ENCODE results near the gene SPATA1. TPM values are rescaled to one million over a fixed set of nuclear protein-coding genes. Genes with fewer than 3 reads are reported as not detected.

Gene SPATA1
- total RNA-seq, 1 experiment from 2014 or later = 0.85 TPM

- TF ChIP-seq, protein P1, sequence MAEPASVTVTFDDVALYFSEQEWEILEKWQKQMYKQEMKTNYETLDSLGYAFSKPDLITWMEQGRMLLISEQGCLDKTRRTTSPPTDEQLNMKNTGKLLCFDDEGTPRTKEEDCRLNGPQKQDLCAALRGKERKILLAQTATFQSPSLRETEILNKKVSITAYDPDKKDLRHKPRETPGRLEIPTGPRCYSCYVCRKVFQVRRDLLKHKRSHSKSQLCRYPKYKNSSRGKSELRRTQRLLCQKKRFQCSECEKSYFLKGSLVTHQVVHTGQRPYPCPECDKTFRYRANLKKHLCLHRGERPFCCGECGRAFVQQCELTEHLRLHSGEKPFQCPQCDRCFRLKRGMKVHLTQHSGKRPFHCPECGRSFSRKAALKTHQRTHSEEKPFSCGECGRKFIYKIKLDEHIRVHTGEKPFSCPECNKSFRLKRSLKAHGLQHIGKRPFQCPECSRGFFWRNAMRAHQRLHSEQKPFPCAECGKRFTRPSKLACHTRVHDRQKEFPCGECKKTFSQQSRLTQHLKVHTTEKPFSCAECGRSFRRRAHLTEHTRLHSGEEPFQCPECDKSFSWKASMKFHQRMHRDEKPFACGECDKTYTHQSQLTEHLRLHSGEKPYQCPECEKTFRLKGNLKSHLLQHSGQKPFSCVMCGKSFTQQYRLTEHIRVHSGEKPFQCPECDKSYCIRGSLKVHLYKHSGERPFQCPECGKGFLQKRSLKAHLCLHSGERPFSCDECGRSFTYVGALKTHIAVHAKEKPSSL (CRISPR knock-in tag; conservative IDR thresholded peaks at IDR 0.05) = no peak
- TF ChIP-seq, protein P2, sequence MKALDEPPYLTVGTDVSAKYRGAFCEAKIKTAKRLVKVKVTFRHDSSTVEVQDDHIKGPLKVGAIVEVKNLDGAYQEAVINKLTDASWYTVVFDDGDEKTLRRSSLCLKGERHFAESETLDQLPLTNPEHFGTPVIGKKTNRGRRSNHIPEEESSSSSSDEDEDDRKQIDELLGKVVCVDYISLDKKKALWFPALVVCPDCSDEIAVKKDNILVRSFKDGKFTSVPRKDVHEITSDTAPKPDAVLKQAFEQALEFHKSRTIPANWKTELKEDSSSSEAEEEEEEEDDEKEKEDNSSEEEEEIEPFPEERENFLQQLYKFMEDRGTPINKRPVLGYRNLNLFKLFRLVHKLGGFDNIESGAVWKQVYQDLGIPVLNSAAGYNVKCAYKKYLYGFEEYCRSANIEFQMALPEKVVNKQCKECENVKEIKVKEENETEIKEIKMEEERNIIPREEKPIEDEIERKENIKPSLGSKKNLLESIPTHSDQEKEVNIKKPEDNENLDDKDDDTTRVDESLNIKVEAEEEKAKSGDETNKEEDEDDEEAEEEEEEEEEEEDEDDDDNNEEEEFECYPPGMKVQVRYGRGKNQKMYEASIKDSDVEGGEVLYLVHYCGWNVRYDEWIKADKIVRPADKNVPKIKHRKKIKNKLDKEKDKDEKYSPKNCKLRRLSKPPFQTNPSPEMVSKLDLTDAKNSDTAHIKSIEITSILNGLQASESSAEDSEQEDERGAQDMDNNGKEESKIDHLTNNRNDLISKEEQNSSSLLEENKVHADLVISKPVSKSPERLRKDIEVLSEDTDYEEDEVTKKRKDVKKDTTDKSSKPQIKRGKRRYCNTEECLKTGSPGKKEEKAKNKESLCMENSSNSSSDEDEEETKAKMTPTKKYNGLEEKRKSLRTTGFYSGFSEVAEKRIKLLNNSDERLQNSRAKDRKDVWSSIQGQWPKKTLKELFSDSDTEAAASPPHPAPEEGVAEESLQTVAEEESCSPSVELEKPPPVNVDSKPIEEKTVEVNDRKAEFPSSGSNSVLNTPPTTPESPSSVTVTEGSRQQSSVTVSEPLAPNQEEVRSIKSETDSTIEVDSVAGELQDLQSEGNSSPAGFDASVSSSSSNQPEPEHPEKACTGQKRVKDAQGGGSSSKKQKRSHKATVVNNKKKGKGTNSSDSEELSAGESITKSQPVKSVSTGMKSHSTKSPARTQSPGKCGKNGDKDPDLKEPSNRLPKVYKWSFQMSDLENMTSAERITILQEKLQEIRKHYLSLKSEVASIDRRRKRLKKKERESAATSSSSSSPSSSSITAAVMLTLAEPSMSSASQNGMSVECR (CRISPR knock-in tag; IDR thresholded peaks at IDR 0.05; ENCODE audit: borderline replicate concordance) = no peak
- TF ChIP-seq FOXJ3 (CRISPR knock-in tag; IDR thresholded peaks at IDR 0.05; ENCODE audit: borderline replicate concordance) (no peak), RORB (CRISPR knock-in tag; IDR thresholded peaks at IDR 0.05) (no peak), PRRX2 (CRISPR knock-in tag; IDR thresholded peaks at IDR 0.05) (no peak), ATF6 (CRISPR knock-in tag; IDR thresholded peaks at IDR 0.05) (no peak), NR1H2 (CRISPR knock-in tag; IDR thresholded peaks at IDR 0.05) (no peak)
- TF ChIP-seq, protein P3, sequence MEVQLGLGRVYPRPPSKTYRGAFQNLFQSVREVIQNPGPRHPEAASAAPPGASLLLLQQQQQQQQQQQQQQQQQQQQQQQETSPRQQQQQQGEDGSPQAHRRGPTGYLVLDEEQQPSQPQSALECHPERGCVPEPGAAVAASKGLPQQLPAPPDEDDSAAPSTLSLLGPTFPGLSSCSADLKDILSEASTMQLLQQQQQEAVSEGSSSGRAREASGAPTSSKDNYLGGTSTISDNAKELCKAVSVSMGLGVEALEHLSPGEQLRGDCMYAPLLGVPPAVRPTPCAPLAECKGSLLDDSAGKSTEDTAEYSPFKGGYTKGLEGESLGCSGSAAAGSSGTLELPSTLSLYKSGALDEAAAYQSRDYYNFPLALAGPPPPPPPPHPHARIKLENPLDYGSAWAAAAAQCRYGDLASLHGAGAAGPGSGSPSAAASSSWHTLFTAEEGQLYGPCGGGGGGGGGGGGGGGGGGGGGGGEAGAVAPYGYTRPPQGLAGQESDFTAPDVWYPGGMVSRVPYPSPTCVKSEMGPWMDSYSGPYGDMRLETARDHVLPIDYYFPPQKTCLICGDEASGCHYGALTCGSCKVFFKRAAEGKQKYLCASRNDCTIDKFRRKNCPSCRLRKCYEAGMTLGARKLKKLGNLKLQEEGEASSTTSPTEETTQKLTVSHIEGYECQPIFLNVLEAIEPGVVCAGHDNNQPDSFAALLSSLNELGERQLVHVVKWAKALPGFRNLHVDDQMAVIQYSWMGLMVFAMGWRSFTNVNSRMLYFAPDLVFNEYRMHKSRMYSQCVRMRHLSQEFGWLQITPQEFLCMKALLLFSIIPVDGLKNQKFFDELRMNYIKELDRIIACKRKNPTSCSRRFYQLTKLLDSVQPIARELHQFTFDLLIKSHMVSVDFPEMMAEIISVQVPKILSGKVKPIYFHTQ (CRISPR knock-in tag; IDR thresholded peaks at IDR 0.05) = no peak
- TF ChIP-seq, protein P4, sequence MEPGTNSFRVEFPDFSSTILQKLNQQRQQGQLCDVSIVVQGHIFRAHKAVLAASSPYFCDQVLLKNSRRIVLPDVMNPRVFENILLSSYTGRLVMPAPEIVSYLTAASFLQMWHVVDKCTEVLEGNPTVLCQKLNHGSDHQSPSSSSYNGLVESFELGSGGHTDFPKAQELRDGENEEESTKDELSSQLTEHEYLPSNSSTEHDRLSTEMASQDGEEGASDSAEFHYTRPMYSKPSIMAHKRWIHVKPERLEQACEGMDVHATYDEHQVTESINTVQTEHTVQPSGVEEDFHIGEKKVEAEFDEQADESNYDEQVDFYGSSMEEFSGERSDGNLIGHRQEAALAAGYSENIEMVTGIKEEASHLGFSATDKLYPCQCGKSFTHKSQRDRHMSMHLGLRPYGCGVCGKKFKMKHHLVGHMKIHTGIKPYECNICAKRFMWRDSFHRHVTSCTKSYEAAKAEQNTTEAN (CRISPR knock-in tag; IDR thresholded peaks at IDR 0.05) = no peak
Measured at GRCh38 chr1:84597011-84597410, 90.8 kb downstream of the SPATA1 start (continued).

DNA sequence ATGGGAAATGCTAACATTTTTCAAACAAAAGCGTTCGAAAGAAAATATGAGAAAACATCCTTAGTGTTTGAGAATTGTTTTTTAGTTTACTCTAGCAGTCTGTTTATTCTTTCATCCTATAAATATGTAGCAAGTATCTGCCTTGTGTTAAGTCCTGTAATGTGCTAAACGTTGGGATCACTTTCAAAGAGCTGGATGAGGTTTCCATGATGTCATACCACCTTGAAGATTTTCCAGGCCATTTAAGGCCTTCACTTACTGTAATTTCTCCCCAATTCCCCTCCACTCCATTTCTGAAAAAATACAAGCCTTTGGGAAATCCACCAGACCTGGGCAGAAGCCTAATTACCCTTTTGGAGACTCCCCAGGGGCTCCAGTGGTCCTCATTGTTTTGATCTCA lies 92.2 kb downstream of the SPATA1 start:
- Mint-ChIP-seq H3K4me3 (no peak overlapping the region), H3K27ac (no peak overlapping the region), H3K4me1 (peaks cover 8% of the 10 kb centered on the region), H3K9me3 (peaks cover 11% of the 10 kb centered on the region), H3K27me3 (ENCODE audit: low read depth) (0 out of 2 replicates have a peak, but pooled peaks cover 3% of the 10 kb centered on the region), H3K36me3 (no peaks in the 10 kb centered on the region)
- ATAC-seq (no peak; the same call in 1 of the 2 replicates), DNase-seq (ENCODE audit: low spot score) (no peak)
- ChIA-PET POLR2A (no interaction called here), CTCF (no interaction called here)
- TF ChIP-seq MLX (CRISPR knock-in tag; IDR thresholded peaks at IDR 0.05) = no peak
- no peak for TF ChIP-seq ETV6 (CRISPR knock-in tag; IDR thresholded peaks at IDR 0.05)
- TF ChIP-seq AFF4 (CRISPR knock-in tag; IDR thresholded peaks at IDR 0.05; ENCODE audit: borderline replicate concordance) = no peak
- TF ChIP-seq ZNF423 (CRISPR knock-in tag; IDR thresholded peaks at IDR 0.05) = no peak
- no peak for TF ChIP-seq ZNF121 (CRISPR knock-in tag; IDR thresholded peaks at IDR 0.05)
- TF ChIP-seq RELA (CRISPR knock-in tag; IDR thresholded peaks at IDR 0.05; ENCODE audit: borderline replicate concordance) = no peak
- no peak for TF ChIP-seq E2F1 (CRISPR knock-in tag; IDR thresholded peaks at IDR 0.05)
- TF ChIP-seq JUN (CRISPR knock-in tag; IDR thresholded peaks at IDR 0.05) = no peak
- no peak for TF ChIP-seq FOXP1 (CRISPR knock-in tag; IDR thresholded peaks at IDR 0.05; ENCODE audit: borderline replicate concordance)
